GM12878 (cell line): ENCODE measurements around the gene PREB. TPM values are rescaled to one million over a fixed set of nuclear protein-coding genes. Genes with fewer than 3 reads are reported as not detected.

Experiments
- ATAC-seq: fragments of 200-7000 bp; cut with Tn5 transposase; 3 replicates; pipeline ENCODE4 v1.9.1; 2020; ENCODE audit warnings: mild to moderate bottlenecking, moderate library complexity
- BruUV-seq: library from RNA; stranded (reverse); fragments of 400-500 nt; replicated peaks from 2 replicates; lab custom pipeline; 2021; lab: Mats Ljungman, UMichigan
- CTCF ChIA-PET: fragments of 300-600 bp; sonication (Branson Sonifier 250); formaldehyde crosslinking; extraction: SDS; loops from one replicate; lab custom pipeline; 2021; ENCODE audit warnings: inconsistent platforms; lab: Yijun Ruan, JAX
- POLR2A ChIA-PET: fragments of 350-600 bp; formaldehyde crosslinking; extraction: SDS; loops from one replicate; lab custom pipeline; 2021; ENCODE audit warnings: inconsistent platforms; lab: Charles Lee
- RAD21 ChIA-PET: fragments of 300-600 bp; sonication (Branson Sonifier 250); formaldehyde crosslinking; loops from one replicate; lab custom pipeline; 2023; ENCODE audit warnings: antibody characterized with exemption; ENCODE audit not compliant: unreplicated experiment; lab: Charles Lee
- SMC1A ChIA-PET: fragments of 300-600 bp; sonication (Branson Sonifier 250); formaldehyde crosslinking; loops from one replicate; lab custom pipeline; 2023; ENCODE audit not compliant: unreplicated experiment, uncharacterized antibody; lab: Charles Lee
- DNase-seq: peaks from one replicate; pipeline ENCODE4 v3.0.0-alpha.2; 2011; ENCODE audit warnings: low read depth, low spot score
- FAIRE-seq: peaks from 3 replicates; lab custom pipeline; 2011; peaks lifted over from hg19 to GRCh38; lab: Jason Lieb, UNC
- H2AFZ ChIP-seq: 2 replicates; pipeline ENCODE4 v1.6.0; 2011; ENCODE audit warnings: low read depth, low read length, control low read depth; ENCODE audit not compliant: control insufficient read depth
- H3K27ac ChIP-seq: 2 replicates; pipeline ENCODE4 v1.5.1; 2011; ENCODE audit warnings: control low read depth; ENCODE audit not compliant: control insufficient read depth, insufficient read depth
- H3K27me3 ChIP-seq, 2 experiments: replicated peaks in 1 of 2; 2 replicates each; pipeline versions ENCODE4 v1.6.0 to v1.6.1; 2011; ENCODE audit warnings: low read length in 1 of 2; ENCODE audit not compliant: control insufficient read depth in 2 of 2, insufficient read depth in 2 of 2
- H3K36me3 ChIP-seq, 2 experiments: 2 replicates each; pipeline ENCODE4 v1.5.1; 2011; ENCODE audit warnings: low read length in 1 of 2; ENCODE audit not compliant: control insufficient read depth in 2 of 2, insufficient read depth in 2 of 2
- H3K4me1 ChIP-seq: 2 replicates; pipeline ENCODE4 v1.6.1; 2011; ENCODE audit warnings: mild to moderate bottlenecking, low read length, moderate library complexity, mixed read lengths; ENCODE audit not compliant: control insufficient read depth, insufficient read depth
- H3K4me2 ChIP-seq: 2 replicates; pipeline ENCODE4 v1.6.0; 2011; ENCODE audit warnings: control low read depth; ENCODE audit not compliant: control insufficient read depth, insufficient read depth
- H3K4me3 ChIP-seq: fragments of 200-600 bp; sonication (generic); 2 replicates; pipeline ENCODE4 v1.5.1; 2016
- H3K79me2 ChIP-seq: 2 replicates; pipeline ENCODE4 v1.6.0; 2011; ENCODE audit warnings: low read length; ENCODE audit not compliant: control insufficient read depth, insufficient read depth
- H3K9ac ChIP-seq: 2 replicates; pipeline ENCODE4 v1.8.0; 2011; ENCODE audit warnings: low read length, control low read depth, mixed read lengths; ENCODE audit not compliant: control insufficient read depth, insufficient read depth
- H3K9me3 ChIP-seq: replicated peaks from 3 replicates; pipeline ENCODE4 v1.5.1; 2011; ENCODE audit warnings: mild to moderate bottlenecking, low read length; ENCODE audit not compliant: control insufficient read depth, insufficient read depth
- H4K20me1 ChIP-seq: 2 replicates; pipeline ENCODE4 v1.6.0; 2011; ENCODE audit not compliant: control insufficient read depth, insufficient read depth
- CEBPZ ChIP-seq: fragments of 150-350 bp; IDR thresholded peaks from 2 replicates; pipeline ENCODE4 v1.6.1; 2016; ENCODE audit warnings: low read depth, low read length
- CHD2 ChIP-seq: IDR thresholded peaks from 2 replicates; pipeline ENCODE4 v1.6.1; 2011; ENCODE audit warnings: low read depth, low read length, improper control_type of control experiment, borderline replicate concordance
- EGR1 ChIP-seq, 2 experiments: IDR thresholded peaks; 1 replicate in 1 of 2; 2 replicates in 1 of 2; pipeline ENCODE4 v1.6.1; 2011 to 2012; ENCODE audit warnings: low read depth in 2 of 2, low read length in 2 of 2, borderline replicate concordance in 1 of 2, mild to moderate bottlenecking in 1 of 2, moderate library complexity in 1 of 2
- GABPA ChIP-seq: IDR thresholded peaks from 2 replicates; pipeline ENCODE4 v1.6.1; 2014; ENCODE audit warnings: antibody characterized with exemption, low read depth, mild to moderate bottlenecking, inconsistent platforms
- LARP7 ChIP-seq: fragments of 450-650 bp; IDR thresholded peaks from 2 replicates; pipeline ENCODE4 v1.6.1; 2017; ENCODE audit warnings: mild to moderate bottlenecking
- MAX ChIP-seq: IDR thresholded peaks from 2 replicates; pipeline ENCODE4 v1.6.1; 2012; ENCODE audit warnings: low read depth, low read length, improper control_type of control experiment
- PML ChIP-seq: IDR thresholded peaks from 2 replicates; pipeline ENCODE4 v1.6.1; 2012; ENCODE audit warnings: low read length, inconsistent platforms
- POLR2AphosphoS5 ChIP-seq: IDR thresholded peaks from 2 replicates; pipeline ENCODE4 v1.6.1; 2011; ENCODE audit warnings: mild to moderate bottlenecking, low read length, inconsistent platforms
- SP1 ChIP-seq: IDR thresholded peaks from one replicate; pipeline ENCODE4 v1.6.1; 2011; ENCODE audit warnings: low read depth, low read length
- SREBF1 ChIP-seq: IDR thresholded peaks from 2 replicates; pipeline ENCODE4 v1.6.1; 2012; ENCODE audit warnings: mild to moderate bottlenecking, low read length
- ZBTB33 ChIP-seq: fragments of 450-650 bp; IDR thresholded peaks from 2 replicates; pipeline ENCODE4 v1.6.1; 2017; ENCODE audit warnings: mild to moderate bottlenecking
- ZBTB4 ChIP-seq: fragments of 450-650 bp; formaldehyde crosslinking; IDR thresholded peaks from 2 replicates; pipeline ENCODE4 v1.4.0; 2022; ENCODE audit warnings: mild to moderate bottlenecking, moderate library complexity
- WGBS: methylation state at CpG from one replicate; pipeline ENCODE4 v1.1.6; 2016; ENCODE audit warnings: low lambda C conversion rate; ENCODE audit not compliant: insufficient replicate concordance, insufficient coverage; ENCODE audit errors: missing lambda C conversion rate; 5-methylcytosine and 5-hydroxymethylcytosine counted together
- in situ Hi-C: fragments of 300-500 bp; cut with MboI; formaldehyde crosslinking; loops from 9 replicates; pipeline ENCODE4 v1.14.3; 2018; ENCODE audit warnings: mixed read lengths
- intact Hi-C: fragments of 100-400 bp; cut with micrococcal nuclease; formaldehyde crosslinking; loops from one replicate; pipeline ENCODE4 v1.14.2; 2022; ENCODE audit not compliant: unreplicated experiment
- polyA plus RNA-seq, 11 experiments: library from polyadenylated mRNA; depleted of rRNA in 4 of 11; unstranded in 6 of 11; stranded (reverse) in 5 of 11; fragments of >200 nt; fragmentation: Nextera tagmentation in 4 of 11; fragmentation: Illumina TruSeq in 1 of 11; extraction: Ambion mirVana in 4 of 11; extraction: Trizol in 1 of 11; gene quantifications; 1 replicate in 1 of 11; 2 replicates in 10 of 11; pipeline versions ENCODE4 v1.2.1 to v1.2.3, GENCODE V29; 2011 to 2016; ENCODE audit warnings: inconsistent platforms in 2 of 11, missing spikeins in 2 of 11, low read depth in 1 of 11
- total RNA-seq, 4 experiments: library from RNA; depleted of rRNA in 3 of 4; stranded (reverse); fragments of >200 nt in 3 of 4; fragmentation: Illumina TruSeq in 1 of 4; extraction: Trizol in 1 of 4; gene quantifications; 2 replicates each; pipeline versions ENCODE4 v1.2.1 to v1.2.3, GENCODE V29; 2013 to 2021

Gene PREB
- total and polyA plus RNA-seq, 10 of the 15 experiments (the other 5 are each of a cell fraction or from before 2014, with no cell fraction given) = 26.3 to 101 (median 52.7) TPM

- no peak for DNase-seq
- BruUV-seq = no TSS peak
- 64% methylated on average over 8 of the region's 8 CpGs for WGBS
These were observed 13.5 kb upstream of the PREB start for GRCh38 chr2:27147935-27148334.

More at GRCh38 chr2:27147935-27148334, 13.5 kb upstream of the PREB start:
- TF ChIP-seq EGR1 (IDR thresholded peaks at IDR 0.05; ENCODE audit: borderline replicate concordance in 1 of 2, low read depth in 2 of 2, low read length in 2 of 2) (no peak), GABPA (no peak), CEBPZ (no peak), SREBF1 (no peak), SP1 (no peak), ZBTB4 (no peak), LARP7 (no peak), PML (no peak), ZBTB33 (no peak), MAX (no peak), CHD2 (no peak), POLR2AphosphoS5 (no peak)
- Histone ChIP-seq H3K9ac (no peak overlapping the region), H2AFZ (no peak overlapping the region), H3K4me1 (no peaks in the 10 kb centered on the region), H3K4me3 (no peak overlapping the region), H3K36me3 (no peaks in the 10 kb centered on the region), H3K4me2 (no peak overlapping the region), H3K9me3 (no peaks in the 10 kb centered on the region; the same call in 2 of the 3 replicates), H4K20me1 (no peaks in the 10 kb centered on the region), H3K79me2 (no peaks in the 10 kb centered on the region), H3K27ac (no peak overlapping the region), H3K27me3 (no peaks in the 10 kb centered on the region; a peak in 2 of 4 replicates)
- SMC1A ChIA-PET = no interaction called here
- intact Hi-C loops (no loop called here), in situ Hi-C loops (no loop called here)
- CTCF ChIA-PET = interaction anchor here (1.5 kb wide), 1 partner anchor 20 kb away, joined by 4 read pairs; no protein-coding TSS in a partner anchor
- FAIRE-seq (no peak), ATAC-seq (no peak)
- RAD21 ChIA-PET = no interaction called here
- POLR2A ChIA-PET = no interaction called here
